GM19438 (cell line): Measurements from ENCODE around the gene HIVEP3.

ENCODE experiments used
- ATAC-seq: cut with Tn5 transposase; IDR thresholded peaks from one replicate; pipeline ENCODE4 v1.9.1; 2021; ENCODE audit warnings: low read depth; ENCODE audit not compliant: unreplicated experiment

The HIVEP3 gene

DNA sequence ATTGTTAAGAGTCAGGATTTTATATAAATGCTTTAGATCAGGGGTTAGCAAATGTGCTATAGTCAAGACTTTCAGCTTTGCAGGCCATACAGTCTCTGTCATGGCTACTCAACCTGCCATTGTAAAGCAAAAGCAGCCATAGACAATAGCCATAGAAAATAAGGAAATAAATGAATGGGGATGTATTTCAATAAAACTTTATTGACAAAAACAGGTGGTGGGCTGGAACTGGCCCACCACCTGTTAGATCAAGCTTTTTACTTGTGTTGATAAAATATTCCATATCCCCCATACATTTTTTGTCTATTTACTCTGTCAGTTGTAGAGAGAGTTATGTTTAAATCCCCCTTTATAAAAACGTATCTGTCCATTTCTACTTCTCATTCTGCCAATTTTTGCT lies 98.9 kb downstream of the HIVEP3 start:
- no peak for ATAC-seq

DNA sequence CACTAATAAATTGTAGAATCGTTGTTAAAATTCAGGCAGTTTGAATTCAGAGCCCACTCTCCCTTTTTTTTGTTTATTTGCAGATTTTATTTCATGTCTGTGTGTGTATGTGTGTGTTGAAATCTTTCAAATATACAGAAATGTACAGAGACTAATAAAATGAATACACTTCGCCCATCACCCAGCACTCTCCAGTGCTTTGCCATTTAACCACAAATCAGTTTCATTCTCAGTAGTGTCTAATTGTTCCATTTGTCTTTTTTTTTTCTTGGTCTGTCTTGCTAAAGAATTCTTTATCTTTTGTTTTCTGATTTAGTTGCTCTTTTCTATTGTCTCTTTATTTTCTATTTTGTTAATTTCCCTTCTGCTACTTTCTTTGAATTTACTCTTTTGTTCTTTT lies 99.7 kb downstream of the HIVEP3 start:
- no peak for ATAC-seq

DNA sequence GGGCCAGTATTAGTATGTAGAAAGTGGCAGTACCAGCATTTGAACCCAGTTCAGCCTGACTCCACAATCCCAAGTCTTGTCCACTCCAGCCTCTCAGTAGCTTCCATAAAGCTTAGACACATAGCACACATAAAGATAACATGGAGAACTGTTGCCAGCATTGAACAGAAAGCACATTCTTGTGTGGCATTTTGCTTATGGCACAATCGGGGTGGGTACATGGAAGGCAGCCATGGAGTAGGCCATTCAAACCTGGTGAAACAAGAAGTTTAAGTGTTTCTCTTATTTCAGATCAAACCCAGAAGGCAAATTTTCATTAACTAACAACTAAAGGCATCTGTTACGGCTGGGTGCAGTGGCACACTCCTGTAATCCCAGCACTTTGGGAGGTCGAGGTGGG lies 102.7 kb downstream of the HIVEP3 start:
- no peak for ATAC-seq

DNA sequence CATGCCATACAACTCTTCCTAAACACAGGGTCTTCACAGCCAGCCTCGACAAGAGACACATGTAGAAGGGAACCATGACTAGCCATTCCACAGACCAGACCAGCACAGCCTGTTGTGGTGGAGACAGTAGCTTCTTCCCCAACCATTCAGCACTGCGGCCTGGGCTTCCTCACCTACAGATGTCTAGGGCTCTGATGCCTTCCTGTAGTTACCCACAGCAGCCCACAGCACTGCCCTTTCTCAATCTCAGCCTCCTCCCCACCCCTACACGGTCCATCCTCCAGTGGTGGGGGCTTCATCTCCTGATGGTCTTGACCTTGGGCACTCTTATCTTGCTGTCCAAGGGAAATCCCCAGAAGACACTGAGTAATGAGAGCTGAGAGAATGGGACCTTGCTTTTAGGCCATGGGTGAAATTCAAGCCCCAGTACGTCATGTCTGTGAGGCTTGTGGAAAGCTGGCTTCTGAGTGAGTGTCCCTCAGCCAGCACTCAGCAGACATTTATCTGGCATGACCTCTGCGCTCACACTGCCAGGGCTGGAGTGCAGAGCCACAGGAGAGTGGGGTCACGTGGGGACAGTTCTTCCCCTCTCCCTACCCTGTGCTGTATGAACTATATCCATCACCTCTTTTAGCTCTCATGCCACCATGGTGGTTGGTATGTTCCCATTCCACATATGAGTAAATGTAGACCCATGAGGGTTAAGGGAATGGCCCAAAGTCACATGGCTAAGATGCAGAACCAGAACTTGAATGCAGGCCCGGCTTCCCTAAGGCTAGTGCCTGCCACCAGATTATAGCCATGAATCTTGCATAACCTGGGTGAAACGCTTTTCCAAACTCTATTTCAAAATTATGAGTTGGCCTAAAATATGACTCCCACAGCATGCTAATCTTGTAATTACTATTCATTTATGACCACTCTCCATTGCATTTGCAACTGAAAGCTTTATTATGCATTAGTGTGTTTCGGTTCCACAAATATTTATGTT lies 104.7 kb downstream of the HIVEP3 start:
- ATAC-seq = no peak

DNA sequence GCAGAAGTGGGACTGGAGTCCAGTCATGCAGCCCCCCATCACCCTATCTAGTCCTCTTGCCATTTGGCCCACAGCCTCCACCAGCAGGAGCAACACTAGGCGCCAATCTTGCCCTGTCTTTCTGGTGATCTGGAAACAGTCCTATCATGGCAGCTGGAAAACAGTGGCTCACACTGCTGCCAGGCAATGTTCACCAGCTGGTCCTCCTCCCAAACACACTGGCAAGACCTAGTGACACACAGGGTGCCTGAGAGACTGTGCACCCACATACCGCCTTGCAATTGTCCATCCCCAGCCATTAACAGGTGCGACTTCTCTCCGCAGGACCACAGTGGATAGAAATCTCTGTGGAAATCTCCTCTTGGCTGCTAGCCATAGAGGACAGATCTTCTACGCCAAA lies 105.5 kb downstream of the HIVEP3 start:
- no peak for ATAC-seq

DNA sequence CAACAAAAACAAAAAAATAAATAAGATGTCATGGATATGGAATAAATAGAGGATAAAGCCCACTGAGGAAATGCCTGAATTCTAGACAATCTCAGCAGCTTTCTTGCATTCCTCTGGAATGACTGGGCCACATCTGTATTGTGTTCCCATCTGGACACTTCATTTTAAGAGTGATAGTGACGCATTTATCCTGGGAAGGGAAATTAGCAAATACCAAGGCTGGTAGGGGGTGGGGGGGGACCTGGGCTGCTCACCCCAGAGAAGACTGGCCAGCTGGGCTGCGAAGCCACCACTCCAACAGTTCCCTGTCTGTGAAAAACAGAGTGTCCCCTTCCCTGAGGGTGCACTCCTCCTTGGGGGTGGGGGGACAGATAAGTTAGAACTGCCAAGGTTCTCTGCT lies 106.3 kb downstream of the HIVEP3 start:
- no peak for ATAC-seq

DNA sequence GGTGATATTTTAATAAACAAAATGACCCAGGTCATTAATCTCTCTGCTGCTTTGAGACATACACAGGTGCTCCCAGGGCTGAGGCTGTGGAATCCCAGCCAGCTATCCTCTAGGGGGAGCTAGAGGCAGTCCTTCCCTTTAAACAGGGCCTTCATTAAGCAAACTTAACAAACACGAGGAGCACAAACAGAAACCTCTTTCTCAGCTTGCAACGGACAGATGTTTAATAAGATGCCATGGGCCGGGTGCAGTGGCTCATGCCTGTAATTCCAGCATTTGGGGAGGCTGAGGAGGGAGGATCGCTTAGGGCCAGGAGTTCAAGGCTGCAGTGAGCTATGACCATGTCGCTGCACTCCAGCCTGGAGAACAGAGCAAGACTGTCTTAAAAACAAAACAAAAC lies 106.7 kb downstream of the HIVEP3 start:
- ATAC-seq = no peak

DNA sequence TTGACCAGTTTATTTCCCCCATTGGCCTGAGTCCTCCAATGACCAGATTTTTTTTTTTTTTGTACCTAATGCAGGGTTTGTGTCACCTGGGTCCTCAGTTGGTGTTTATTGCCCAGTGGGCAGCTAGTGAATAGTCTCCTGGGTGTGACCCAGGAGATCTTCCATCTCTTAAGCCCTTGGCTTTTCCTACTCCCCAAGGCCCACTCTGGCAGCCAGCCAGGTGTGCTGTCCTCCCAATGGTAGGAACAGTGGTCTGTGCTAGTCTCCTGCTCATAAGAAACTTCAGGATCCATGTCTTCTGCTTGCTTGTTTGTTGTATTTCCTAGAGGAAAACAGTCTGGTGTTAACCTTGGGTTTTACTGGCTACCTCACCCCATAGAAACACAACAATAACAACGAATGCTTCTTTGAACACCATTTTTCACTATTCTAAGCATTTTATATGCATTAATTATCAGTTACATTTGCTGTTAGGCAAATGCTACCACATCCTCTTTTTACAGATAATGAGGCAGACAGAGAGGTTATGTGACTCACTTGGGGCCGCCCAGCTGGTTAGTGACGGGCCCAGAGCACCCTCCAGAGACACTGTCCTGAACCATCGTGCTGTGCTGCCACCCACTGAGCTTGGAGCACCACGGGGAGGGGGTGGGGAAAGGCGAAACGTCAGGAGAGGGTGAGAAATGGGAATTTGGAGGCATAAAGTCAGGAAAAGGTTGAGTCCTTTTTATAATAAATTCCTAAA lies 107.5 kb downstream of the HIVEP3 start:
- ATAC-seq = no peak

DNA sequence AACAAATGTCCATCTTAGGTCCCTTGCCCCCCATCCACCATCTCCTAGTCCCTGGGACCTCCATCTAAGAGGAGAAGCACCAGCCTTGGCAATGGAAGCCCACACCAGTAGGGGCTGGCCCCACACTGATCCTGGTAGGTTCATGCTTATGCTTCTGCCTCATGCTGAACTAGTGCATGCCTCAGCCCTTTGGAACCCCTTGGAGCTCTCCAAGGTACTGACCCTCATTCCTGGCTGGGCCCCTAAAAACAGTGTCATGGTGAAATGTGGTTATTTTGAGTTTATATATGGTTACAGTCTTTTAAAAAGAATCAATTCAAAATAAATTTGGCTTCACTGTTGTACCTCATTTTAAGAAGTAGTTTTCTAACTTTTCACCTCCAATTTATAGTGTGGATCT lies 108.3 kb downstream of the HIVEP3 start:
- ATAC-seq = no peak

DNA sequence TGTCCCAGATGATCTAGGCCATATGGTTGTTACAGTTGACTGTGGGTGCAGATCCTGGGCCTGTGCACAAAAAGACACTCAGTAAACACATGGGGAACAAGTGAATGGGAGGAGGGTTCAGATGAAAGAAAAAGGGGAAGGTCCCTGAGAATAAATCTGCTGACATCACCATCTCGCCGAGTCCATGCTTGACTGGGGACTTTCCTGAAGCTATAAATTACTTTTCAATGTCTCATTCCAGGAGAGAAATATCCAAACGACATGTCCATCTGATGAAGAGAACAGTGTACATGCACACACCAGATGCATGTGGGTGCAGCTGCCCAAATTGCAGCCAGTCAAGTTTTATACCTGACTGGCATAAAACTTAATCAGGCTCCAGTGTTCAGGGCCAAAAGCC lies 109.0 kb downstream of the HIVEP3 start:
- no peak for ATAC-seq

DNA sequence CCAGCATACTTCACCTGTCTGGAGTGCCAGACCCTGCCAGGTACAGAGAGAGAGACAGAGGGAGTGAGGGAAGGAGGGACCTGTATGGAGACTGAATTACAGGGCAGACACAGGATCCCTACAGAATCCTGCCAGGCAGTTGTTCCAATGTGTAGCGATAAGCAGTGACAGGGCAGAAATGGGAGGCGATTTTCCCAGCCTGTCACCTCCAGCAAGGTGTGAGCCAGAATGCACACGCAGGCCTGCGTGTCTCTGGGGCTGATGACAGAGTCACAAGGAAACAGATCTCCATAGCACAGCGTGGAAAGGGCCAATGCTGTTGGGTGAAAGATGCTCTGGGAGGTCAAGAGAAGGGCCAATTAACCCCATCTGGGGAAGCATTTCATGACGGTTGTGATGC lies 111.3 kb downstream of the HIVEP3 start:
- ATAC-seq = no peak

DNA sequence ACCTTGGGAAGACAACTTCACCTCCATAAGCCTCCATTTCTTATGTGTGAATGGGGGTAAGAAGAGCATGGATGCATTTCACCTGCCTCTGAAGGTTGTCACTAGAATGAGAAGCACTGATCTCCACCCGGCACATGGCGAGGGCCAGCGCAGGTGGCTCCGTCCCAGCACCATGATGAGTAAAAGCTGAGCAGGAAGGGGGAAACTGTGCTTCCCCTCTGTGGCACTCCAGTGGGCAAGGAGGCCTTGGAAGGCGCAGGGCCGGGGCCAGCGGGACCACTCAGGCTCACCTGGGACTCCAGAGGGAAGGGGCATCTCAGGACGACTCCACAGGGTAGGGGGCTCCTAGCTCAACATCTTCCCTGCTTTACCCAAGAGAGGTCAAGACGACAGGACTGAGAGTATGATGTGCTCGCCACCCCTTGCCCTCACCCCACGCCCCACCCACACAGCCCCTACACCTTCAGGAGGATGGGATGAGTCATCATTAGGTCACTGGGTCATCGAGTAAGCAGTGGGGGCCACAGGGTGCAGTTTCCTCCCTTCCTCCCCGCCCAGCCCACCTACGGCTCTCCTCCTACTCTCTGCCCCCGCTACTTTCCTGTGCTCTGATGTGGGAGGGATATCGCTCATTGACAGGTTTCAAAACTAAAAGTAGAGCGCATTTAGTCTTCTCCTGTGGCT lies 112.1 kb downstream of the HIVEP3 start:
- no peak for ATAC-seq

DNA sequence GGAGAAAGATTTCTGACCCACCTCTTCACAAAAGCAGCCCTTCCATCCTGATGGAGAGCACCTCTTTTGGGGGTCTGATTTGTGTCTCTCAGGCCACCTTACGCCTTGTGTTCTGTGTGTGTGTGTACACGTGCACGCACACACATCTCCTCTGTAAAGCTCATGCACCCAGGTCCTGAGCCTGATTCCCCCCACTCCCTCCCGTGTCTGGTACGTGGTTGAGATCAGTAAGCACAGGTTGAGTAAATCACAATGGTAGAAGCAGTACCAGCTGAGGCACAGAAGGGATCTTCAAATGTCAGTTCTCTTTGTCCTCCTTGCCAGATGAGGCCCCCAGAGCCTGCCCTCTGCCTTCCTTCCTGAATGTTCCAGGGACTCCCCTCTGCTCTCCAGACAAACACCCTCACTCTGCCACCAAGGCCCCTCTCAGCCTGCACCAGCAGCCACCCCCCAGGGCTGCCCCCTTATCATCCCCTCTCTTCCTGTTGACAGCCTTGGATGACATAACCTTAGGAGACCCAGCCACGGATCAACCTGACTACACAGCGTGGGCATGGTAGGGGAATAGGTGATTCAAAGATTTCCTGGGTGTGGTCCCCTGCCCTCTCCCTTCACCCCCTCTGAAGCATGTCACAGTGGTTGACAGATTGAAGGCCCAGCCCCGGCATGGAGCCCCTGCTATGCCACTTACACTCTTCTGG lies 112.8 kb downstream of the HIVEP3 start:
- no peak for ATAC-seq

DNA sequence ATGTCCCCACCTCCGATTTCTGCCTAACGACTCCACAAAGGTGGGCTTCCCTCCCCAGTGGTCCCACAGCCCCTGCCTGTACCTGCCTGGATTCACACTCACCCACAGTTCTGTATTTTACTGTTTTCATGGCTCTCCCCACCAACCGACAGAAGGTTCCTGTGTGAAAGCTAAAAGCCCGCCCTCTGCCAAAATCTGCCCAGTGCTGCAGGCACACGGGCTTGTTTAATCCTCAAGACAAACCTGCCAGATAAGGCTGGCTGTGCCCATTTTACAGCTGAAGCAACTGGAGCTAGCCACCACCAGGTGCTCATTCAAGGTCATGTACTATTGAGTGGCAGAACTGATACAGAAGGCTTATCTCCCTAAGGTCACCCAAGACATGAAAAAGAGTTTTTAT lies 114.5 kb downstream of the HIVEP3 start:
- ATAC-seq = no peak

DNA sequence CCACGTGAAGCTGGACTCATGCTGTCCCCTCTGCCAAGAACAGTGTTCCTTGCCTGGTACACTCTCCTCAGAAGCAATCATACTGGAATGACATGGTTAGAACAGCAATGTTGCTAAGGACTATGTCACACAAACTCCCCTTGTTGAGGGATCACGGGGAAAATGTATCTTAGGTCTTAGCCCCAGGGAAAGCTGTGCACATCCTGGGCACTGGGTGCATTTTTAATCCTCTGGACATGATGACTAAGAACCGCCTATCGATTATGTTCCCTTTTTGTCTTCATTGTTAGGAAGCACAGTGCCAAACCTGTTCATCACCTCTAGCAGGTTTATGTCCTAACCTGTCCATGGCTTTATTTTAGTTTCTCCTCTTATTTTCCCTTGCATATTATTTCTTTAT lies 115.1 kb downstream of the HIVEP3 start:
- no peak for ATAC-seq

DNA sequence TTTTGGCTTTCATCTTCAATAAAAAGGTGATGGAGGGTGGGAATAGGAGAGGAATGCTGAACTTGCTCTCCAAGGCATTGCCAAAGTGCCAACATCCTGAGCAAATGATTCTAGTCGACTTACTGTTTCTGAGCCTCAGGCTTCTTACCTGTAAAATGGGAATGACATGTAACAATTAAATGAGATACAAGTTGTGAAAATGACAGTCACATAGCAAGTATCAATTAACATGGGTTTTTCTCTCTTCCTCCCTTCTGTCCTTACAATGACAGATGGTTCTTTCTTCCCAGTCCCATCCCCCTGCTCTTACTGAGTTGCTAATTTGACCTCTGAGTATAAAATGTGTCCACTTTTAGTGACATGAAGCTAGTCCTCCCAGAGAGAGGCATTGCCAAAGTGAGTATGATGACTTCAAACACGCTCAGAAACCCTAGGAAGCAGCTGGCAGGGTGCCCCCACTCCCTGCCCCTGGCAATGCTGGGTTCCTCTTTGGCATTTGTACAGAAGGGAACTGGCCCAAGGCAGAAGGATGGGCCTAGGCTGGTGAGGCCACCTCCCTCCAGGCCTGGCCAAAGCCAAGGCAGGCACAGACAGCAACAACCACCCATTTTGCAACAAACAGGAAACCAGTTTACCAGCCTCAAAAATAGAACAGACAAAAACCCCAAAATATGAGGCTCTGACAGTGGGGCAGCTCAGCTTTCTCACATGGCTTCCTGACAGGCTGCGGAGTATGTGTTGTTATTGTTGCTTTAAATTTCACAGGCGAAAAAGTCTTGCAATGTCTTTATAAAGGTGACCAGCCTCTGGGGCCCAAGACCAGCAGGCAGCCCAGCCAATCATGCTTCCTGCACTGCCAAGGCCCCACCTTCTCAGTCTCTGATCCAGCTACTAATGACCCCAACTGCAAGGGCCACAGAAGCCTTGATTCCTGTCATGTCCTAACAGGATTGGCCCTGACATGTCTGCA lies 115.9 kb downstream of the HIVEP3 start:
- no peak for ATAC-seq

DNA sequence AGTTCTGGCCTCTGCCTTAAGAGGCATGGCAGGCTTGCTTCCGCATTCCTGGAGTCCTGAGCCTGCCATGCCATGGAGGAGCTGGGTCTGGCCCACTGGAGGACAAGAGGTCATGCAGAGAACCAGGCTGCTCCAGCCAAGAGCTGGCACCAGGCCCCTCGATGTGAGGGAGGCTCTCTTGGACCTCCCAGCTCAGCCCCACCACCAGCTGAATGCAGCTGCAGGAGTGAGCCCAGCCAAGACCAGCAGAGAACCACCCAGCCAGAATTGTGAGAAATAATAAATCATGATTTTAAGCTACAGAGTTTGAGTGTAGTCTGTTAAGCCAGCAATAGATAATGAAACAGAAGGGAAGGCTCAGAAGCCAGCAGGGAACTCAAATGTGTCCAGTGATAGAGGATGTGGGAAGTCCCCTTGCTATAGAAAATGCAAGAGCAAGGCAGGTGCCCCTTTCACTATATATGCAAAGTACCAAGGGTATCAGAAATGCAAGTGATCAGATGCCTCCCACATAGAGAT lies 118.4 kb downstream of the HIVEP3 start:
- peak; percentile 49 for ATAC-seq

DNA sequence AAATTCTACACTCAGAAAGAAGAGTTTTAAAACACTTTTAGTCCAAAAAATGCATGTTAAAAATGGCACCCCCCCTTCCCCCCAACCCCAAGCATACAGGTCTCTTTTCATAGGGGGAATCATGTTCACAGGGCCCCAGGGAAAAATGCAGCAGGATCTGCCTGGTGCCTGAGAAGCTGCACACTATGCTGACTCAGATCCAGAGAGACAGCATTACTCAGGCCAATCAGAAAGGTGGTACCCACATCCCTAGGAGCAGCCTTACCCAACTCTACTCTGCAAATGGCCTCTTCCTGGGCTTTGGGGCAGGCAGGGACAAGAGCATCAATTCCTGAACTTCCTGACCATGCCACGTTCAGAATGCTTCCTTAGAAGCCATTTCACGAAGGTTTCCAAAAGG lies 119.0 kb downstream of the HIVEP3 start:
- no peak for ATAC-seq

DNA sequence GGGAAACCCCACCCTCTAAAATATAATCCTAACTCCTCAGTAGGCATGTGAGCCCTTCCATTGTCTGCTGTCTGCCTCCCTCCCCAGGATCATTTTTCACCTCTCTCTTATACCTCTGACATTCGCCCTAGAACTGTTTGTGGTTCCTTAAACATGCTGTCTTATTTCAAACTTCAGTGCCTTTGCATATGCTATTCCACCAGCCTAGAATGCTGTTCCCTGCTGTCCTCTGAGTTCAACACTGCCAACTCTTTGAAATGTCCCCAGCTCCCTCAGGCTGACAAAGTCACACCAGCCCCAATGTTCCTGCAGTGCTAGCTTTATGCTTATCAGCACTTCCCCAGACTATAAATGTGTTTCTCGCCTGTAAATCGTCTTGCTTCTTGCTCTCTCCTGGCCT lies 119.5 kb downstream of the HIVEP3 start:
- no peak for ATAC-seq
